Hepatocyte (in vitro differentiated cells): ENCODE measurements around the gene TSSC4.

ENCODE experiments used
- CTCF ChIP-seq: fragments of 200-600 bp; sonication (generic); IDR thresholded peaks from 2 replicates; pipeline ENCODE4 v1.5.1; 2016; ENCODE audit warnings: antibody characterized with exemption, mild to moderate bottlenecking; ENCODE audit not compliant: poor library complexity
- EZH2 ChIP-seq: fragments of 200-600 bp; sonication (generic); IDR thresholded peaks from 2 replicates; pipeline ENCODE4 v1.6.1; 2016; ENCODE audit warnings: antibody characterized with exemption, mild to moderate bottlenecking, borderline replicate concordance
- EZH2phosphoT487 ChIP-seq: fragments of 200-600 bp; sonication (generic); IDR thresholded peaks from one replicate; pipeline ENCODE4 v1.6.1; 2018; ENCODE audit warnings: antibody characterized with exemption, mild to moderate bottlenecking, low read depth, moderate library complexity; ENCODE audit not compliant: unreplicated experiment, severe bottlenecking

- TF ChIP-seq CTCF (no peak), EZH2phosphoT487 (no peak), EZH2 (no peak)
These were observed 35.5 kb downstream of the TSSC4 start for GRCh38 chr11:2436013-2436520.
